Lung (tissue), 12 donors: ENCODE measurements around the gene NTM. TPM values are rescaled to one million over a fixed set of nuclear protein-coding genes. Genes with fewer than 3 reads are reported as not detected.

Experiments used
- ATAC-seq: fragments of 200-7000 bp; cut with Tn5 transposase; one replicate; pipeline ENCODE4 v1.9.1; 2020; ENCODE audit warnings: moderate number of reproducible peaks; ENCODE audit not compliant: insufficient read depth, low FRiP score
- DNase-seq, 3 donors: peaks; one replicate each; pipeline ENCODE4 v3.0.0-alpha.2; 2013 to 2017
- H3K27ac ChIP-seq, 2 donors: one replicate each; pipeline ENCODE4 v1.5.1; 2013; ENCODE audit warnings: mild to moderate bottlenecking in 2 of 2, moderate library complexity in 2 of 2, control low read depth in 1 of 2, inconsistent platforms in 1 of 2, low read depth in 1 of 2, low read length in 1 of 2
- H3K27me3 ChIP-seq, 3 donors: one replicate each; pipeline ENCODE4 v1.5.1; 2013; ENCODE audit warnings: low read length in 2 of 3; ENCODE audit not compliant: control insufficient read depth in 3 of 3, insufficient read depth in 3 of 3
- H3K36me3 ChIP-seq, 4 donors: one replicate each; pipeline ENCODE4 v1.5.1; 2013; ENCODE audit warnings: low read length in 4 of 4, mild to moderate bottlenecking in 1 of 4, moderate library complexity in 1 of 4; ENCODE audit not compliant: control insufficient read depth in 4 of 4, insufficient read depth in 4 of 4
- H3K4me1 ChIP-seq, 5 donors: one replicate each; pipeline ENCODE4 v1.5.1; 2013; ENCODE audit warnings: low read length in 5 of 5, mild to moderate bottlenecking in 2 of 5, moderate library complexity in 1 of 5; ENCODE audit not compliant: control insufficient read depth in 5 of 5, insufficient read depth in 5 of 5
- H3K4me3 ChIP-seq: one replicate; pipeline ENCODE4 v1.5.1; 2013; ENCODE audit warnings: mild to moderate bottlenecking, control low read depth, moderate library complexity
- H3K9ac ChIP-seq, 2 donors: one replicate each; pipeline ENCODE4 v1.5.1; 2013; ENCODE audit warnings: low read length in 2 of 2, control low read depth in 1 of 2; ENCODE audit not compliant: insufficient read depth in 1 of 2
- H3K9me3 ChIP-seq, 4 donors: one replicate each; pipeline ENCODE4 v1.5.1; 2013; ENCODE audit warnings: low read length in 3 of 4, mild to moderate bottlenecking in 1 of 4, moderate library complexity in 1 of 4; ENCODE audit not compliant: control insufficient read depth in 4 of 4, insufficient read depth in 3 of 4
- CTCF ChIP-seq: IDR thresholded peaks from 2 replicates; pipeline ENCODE4 v1.5.1; 2012; ENCODE audit warnings: mild to moderate bottlenecking; ENCODE audit errors: control extremely low read depth, extremely low read depth
- WGBS, 2 donors: extraction: QIAGEN DNeasy Blood & Tissue Kit; methylation state at CpG; one replicate each; pipeline ENCODE4 v1.1.7; 2013; 5-methylcytosine and 5-hydroxymethylcytosine counted together
- polyA plus RNA-seq, 2 donors: library from polyadenylated mRNA; stranded (reverse); fragments of 200-250 nt; gene quantifications; one replicate each; pipeline ENCODE4 v1.2.1, GENCODE V29; 2013
- total RNA-seq, 2 donors: library from RNA; depleted of rRNA in 1 of 2; stranded (reverse); fragments of >200 nt in 1 of 2; gene quantifications; one replicate each; pipeline ENCODE4 v1.2.1, GENCODE V29; 2014 to 2021
- donor health status: control.
- donor health status: control.
- donor health status: Bipolar disorder and iron deficiency.
- donor health status: healthy.
- donor health status: DM: yes; HTN: yes; CAD: no.

NTM gene
- total and polyA plus RNA-seq, 4 donors, result 0.39 to 30.9 (median 7.2) TPM

- Histone ChIP-seq H3K36me3 (no peaks in the 10 kb centered on the region), H3K27ac (no peak overlapping the region), H3K27me3 (peaks cover 0 to 5% (median 0%) of the 10 kb centered on the region in 3 donors), H3K9ac (no peak overlapping the region), H3K9me3 (peaks cover 0 to 3% (median 0%) of the 10 kb centered on the region in 4 donors), H3K4me1 (peaks cover 0 to 11% (median 0%) of the 10 kb centered on the region in 5 donors), H3K4me3 (no peak overlapping the region)
- no peak for ATAC-seq
- peak in 1 of 3 donors; percentile 31 for DNase-seq
- 74 to 77% methylated on average over 5 of the region's 5 CpGs for WGBS, 2 donors
- TF ChIP-seq CTCF, result no peak
Measured at GRCh38 chr11:131618201-131618600, 247.8 kb downstream of the NTM start.

- no peak for ATAC-seq
- Histone ChIP-seq H3K27me3 (peaks cover 0 to 5% (median 0%) of the 10 kb centered on the region in 3 donors), H3K36me3 (no peaks in the 10 kb centered on the region), H3K9me3 (no peaks in the 10 kb centered on the region), H3K9ac (no peak overlapping the region), H3K27ac (no peak overlapping the region), H3K4me1 (peaks cover 0 to 4% (median 0%) of the 10 kb centered on the region in 5 donors), H3K4me3 (no peak overlapping the region)
- WGBS, 2 donors, result 91% methylated on average over 8 of the region's 8 CpGs
- no peak for DNase-seq
- no peak for TF ChIP-seq CTCF
Measured at GRCh38 chr11:131622193-131622592, 251.8 kb downstream of the NTM start.

GRCh38 chr11:131624531-131624930 lies 254.1 kb downstream of the NTM start:
- 87 to 91% methylated on average over 4 of the region's 4 CpGs for WGBS, 2 donors
- ATAC-seq (no peak), DNase-seq (no peak)
- H3K9ac ChIP-seq, result no peak overlapping the region
- no peaks in the 10 kb centered on the region for H3K4me1 ChIP-seq
- no peaks in the 10 kb centered on the region for H3K36me3 ChIP-seq
- no peak overlapping the region for H3K27ac ChIP-seq
- no peaks in the 10 kb centered on the region for H3K9me3 ChIP-seq
- H3K27me3 ChIP-seq, result peaks cover 0 to 3% (median 0%) of the 10 kb centered on the region in 3 donors
- TF ChIP-seq CTCF, result no peak
- H3K4me3 ChIP-seq, result no peak overlapping the region

- no peaks in the 10 kb centered on the region for H3K36me3 ChIP-seq
- H3K4me1 ChIP-seq, result no peaks in the 10 kb centered on the region
- WGBS, 2 donors, result 23 to 60% methylated on average over 9 of the region's 9 CpGs
- H3K9ac ChIP-seq, result no peak overlapping the region
- H3K9me3 ChIP-seq, result no peaks in the 10 kb centered on the region
- TF ChIP-seq CTCF, result no peak
- no peak for ATAC-seq
- no peak overlapping the region for H3K4me3 ChIP-seq
- DNase-seq, result no peak
- peaks cover 0 to 3% (median 0%) of the 10 kb centered on the region in 3 donors for H3K27me3 ChIP-seq
- H3K27ac ChIP-seq, result no peak overlapping the region
Measured at GRCh38 chr11:131626788-131627187, 256.4 kb downstream of the NTM start.
